HEK293 (cell line): ENCODE results near the gene CST9.

Experiments used
- CTCF ChIA-PET: fragments of 350-600 bp; formaldehyde crosslinking; extraction: SDS; loops from one replicate; lab custom pipeline; 2021; ENCODE audit warnings: antibody characterized with exemption; lab: Yijun Ruan, JAX
- POLR2A ChIA-PET: fragments of 300-600 bp; formaldehyde crosslinking; extraction: SDS; loops from one replicate; lab custom pipeline; 2020; ENCODE audit warnings: antibody characterized with exemption, inconsistent platforms; lab: Yijun Ruan, JAX
- H3K27ac ChIP-seq: fragments of 200-500 bp; sonication (Bioruptor generic); 2 replicates; pipeline ENCODE4 v1.5.1; 2014; ENCODE audit warnings: low read depth, low read length, control low read depth, inconsistent platforms; ENCODE audit errors: extremely low read depth
- H3K36me3 ChIP-seq, 2 experiments: fragments of 200-500 bp in 1 of 2; sonication (Bioruptor generic) in 1 of 2; 1 replicate in 1 of 2; 2 replicates in 1 of 2; pipeline ENCODE4 v1.5.1; 2014 to 2017; ENCODE audit warnings: inconsistent platforms in 2 of 2, low read length in 2 of 2; ENCODE audit not compliant: control insufficient read depth in 2 of 2, insufficient read depth in 1 of 2
- H3K4me1 ChIP-seq: fragments of 200-500 bp; sonication (Bioruptor generic); 2 replicates; pipeline ENCODE4 v1.5.1; 2014; ENCODE audit warnings: mild to moderate bottlenecking, low read length, inconsistent platforms; ENCODE audit not compliant: control insufficient read depth, insufficient read depth
- H3K4me3 ChIP-seq: 2 replicates; pipeline ENCODE4 v1.5.1; 2011; ENCODE audit warnings: low read depth, mild to moderate bottlenecking, control low read depth, low read length, moderate library complexity
- H3K9me3 ChIP-seq: fragments of 200-500 bp; sonication (Bioruptor generic); 2 replicates; pipeline ENCODE4 v1.5.1; 2014; ENCODE audit warnings: low read depth, low read length, inconsistent platforms; ENCODE audit not compliant: control insufficient read depth, insufficient read depth
- GFI1B ChIP-seq: fragments of 450-650 bp; formaldehyde crosslinking; IDR thresholded peaks from 2 replicates; pipeline ENCODE4 v1.5.1; 2016; ENCODE audit warnings: missing biosample characterization, missing genetic modification characterization
- GLIS1 ChIP-seq: fragments of 450-650 bp; formaldehyde crosslinking; IDR thresholded peaks from 2 replicates; pipeline ENCODE4 v1.5.1; 2016; ENCODE audit warnings: missing biosample characterization, missing genetic modification characterization
- HOXA7 ChIP-seq: sonication (generic); formaldehyde crosslinking; IDR thresholded peaks from 2 replicates; pipeline ENCODE4 v1.8.1; 2022; ENCODE audit warnings: missing genetic modification reagents, borderline replicate concordance
- KLF1 ChIP-seq: fragments of 450-650 bp; formaldehyde crosslinking; IDR thresholded peaks from 2 replicates; pipeline ENCODE4 v1.5.1; 2016; ENCODE audit warnings: missing biosample characterization, missing genetic modification characterization
- KLF10 ChIP-seq: fragments of 450-650 bp; IDR thresholded peaks from 2 replicates; pipeline ENCODE4 v1.5.1; 2018; ENCODE audit warnings: missing biosample characterization, mild to moderate bottlenecking, missing genetic modification characterization
- REPIN1 ChIP-seq: fragments of 450-650 bp; formaldehyde crosslinking; IDR thresholded peaks from 2 replicates; pipeline ENCODE4 v1.5.1; 2017; ENCODE audit warnings: missing biosample characterization, missing genetic modification characterization, low read depth
- SP7 ChIP-seq: fragments of 450-650 bp; formaldehyde crosslinking; IDR thresholded peaks from 2 replicates; pipeline ENCODE4 v1.5.1; 2016; ENCODE audit warnings: missing biosample characterization, missing genetic modification characterization
- ZBTB17 ChIP-seq: fragments of 450-650 bp; formaldehyde crosslinking; IDR thresholded peaks from 2 replicates; pipeline ENCODE4 v1.5.1; 2016; ENCODE audit warnings: missing biosample characterization, missing genetic modification characterization
- ZFP41 ChIP-seq: fragments of 450-650 bp; formaldehyde crosslinking; IDR thresholded peaks from 2 replicates; pipeline ENCODE4 v1.5.1; 2016; ENCODE audit warnings: missing biosample characterization, missing genetic modification characterization, borderline replicate concordance
- ZFP69B ChIP-seq: fragments of 450-650 bp; formaldehyde crosslinking; IDR thresholded peaks from 2 replicates; pipeline ENCODE4 v1.5.1; 2016; ENCODE audit warnings: missing biosample characterization, missing genetic modification characterization
- ZIC2 ChIP-seq: fragments of 450-650 bp; formaldehyde crosslinking; IDR thresholded peaks from 2 replicates; pipeline ENCODE4 v1.5.1; 2016; ENCODE audit warnings: missing biosample characterization, missing genetic modification characterization
- ZNF114 ChIP-seq: fragments of 450-650 bp; formaldehyde crosslinking; IDR thresholded peaks from 2 replicates; pipeline ENCODE4 v1.5.0; 2017; ENCODE audit warnings: missing biosample characterization, missing genetic modification characterization
- ZNF132 ChIP-seq: fragments of 450-650 bp; formaldehyde crosslinking; IDR thresholded peaks from 2 replicates; pipeline ENCODE4 v1.5.1; 2017; ENCODE audit warnings: missing biosample characterization, missing genetic modification characterization, borderline replicate concordance
- ZNF19 ChIP-seq: fragments of 450-650 bp; formaldehyde crosslinking; IDR thresholded peaks from 2 replicates; pipeline ENCODE4; 2016; ENCODE audit warnings: missing biosample characterization, missing genetic modification characterization, low read depth
- ZNF223 ChIP-seq: fragments of 450-650 bp; formaldehyde crosslinking; IDR thresholded peaks from 2 replicates; pipeline ENCODE4 v1.5.1; 2016; ENCODE audit warnings: missing biosample characterization, missing genetic modification characterization
- ZNF24 ChIP-seq: fragments of 450-650 bp; formaldehyde crosslinking; IDR thresholded peaks from 2 replicates; pipeline ENCODE4 v1.5.1; 2016; ENCODE audit warnings: missing biosample characterization, missing genetic modification characterization
- ZNF280C ChIP-seq: fragments of 450-650 bp; formaldehyde crosslinking; IDR thresholded peaks from 2 replicates; pipeline ENCODE4 v1.5.1; 2016; ENCODE audit warnings: missing biosample characterization, missing genetic modification characterization
- ZNF366 ChIP-seq: fragments of 450-650 bp; formaldehyde crosslinking; conservative IDR thresholded peaks from 2 replicates; pipeline ENCODE4 v1.5.1; 2016; ENCODE audit warnings: missing biosample characterization, missing genetic modification characterization
- ZNF423 ChIP-seq: fragments of 450-650 bp; formaldehyde crosslinking; IDR thresholded peaks from 2 replicates; pipeline ENCODE4 v1.5.1; 2016; ENCODE audit warnings: missing biosample characterization, missing genetic modification characterization
- ZNF501 ChIP-seq: fragments of 450-650 bp; formaldehyde crosslinking; IDR thresholded peaks from 2 replicates; pipeline ENCODE4 v1.5.1; 2016; ENCODE audit warnings: missing biosample characterization, missing genetic modification characterization
- ZNF548 ChIP-seq: fragments of 450-650 bp; formaldehyde crosslinking; IDR thresholded peaks from 2 replicates; pipeline ENCODE4 v1.5.1; 2016; ENCODE audit warnings: missing biosample characterization, missing genetic modification characterization
- ZNF561 ChIP-seq: fragments of 450-650 bp; IDR thresholded peaks from 2 replicates; pipeline ENCODE4 v1.5.1; 2018; ENCODE audit warnings: missing biosample characterization, missing genetic modification characterization, borderline replicate concordance
- ZNF610 ChIP-seq: fragments of 450-650 bp; formaldehyde crosslinking; IDR thresholded peaks from 2 replicates; pipeline ENCODE4 v1.5.1; 2016; ENCODE audit warnings: missing biosample characterization, missing genetic modification characterization, borderline replicate concordance
- ZNF629 ChIP-seq: fragments of 450-650 bp; formaldehyde crosslinking; IDR thresholded peaks from 2 replicates; pipeline ENCODE4 v1.5.1; 2017; ENCODE audit warnings: missing biosample characterization, missing genetic modification characterization
- ZNF664 ChIP-seq: fragments of 450-650 bp; formaldehyde crosslinking; IDR thresholded peaks from 2 replicates; pipeline ENCODE4 v1.5.1; 2016; ENCODE audit warnings: missing biosample characterization, missing genetic modification characterization
- ZNF677 ChIP-seq: fragments of 450-650 bp; IDR thresholded peaks from 2 replicates; pipeline ENCODE4 v1.5.0; 2018; ENCODE audit warnings: missing biosample characterization, mild to moderate bottlenecking, missing genetic modification characterization, moderate library complexity
- ZNF707 ChIP-seq: fragments of 450-650 bp; formaldehyde crosslinking; IDR thresholded peaks from 2 replicates; pipeline ENCODE4 v1.5.1; 2016; ENCODE audit warnings: missing biosample characterization, missing genetic modification characterization
- ZNF785 ChIP-seq: fragments of 450-650 bp; formaldehyde crosslinking; IDR thresholded peaks from 2 replicates; pipeline ENCODE4 v1.5.1; 2016; ENCODE audit warnings: missing biosample characterization, missing genetic modification characterization
- ZNF791 ChIP-seq: fragments of 450-650 bp; formaldehyde crosslinking; IDR thresholded peaks from 2 replicates; pipeline ENCODE4 v1.5.1; 2016; ENCODE audit warnings: missing biosample characterization, missing genetic modification characterization
- ZNF792 ChIP-seq: fragments of 450-650 bp; formaldehyde crosslinking; IDR thresholded peaks from 2 replicates; pipeline ENCODE4 v1.5.1; 2016; ENCODE audit warnings: missing biosample characterization, missing genetic modification characterization

CST9 gene

GRCh38 chr20:23628402-23629016 lies 22.8 kb upstream of the CST9 start (continued):
- TF ChIP-seq ZNF610 (no peak), ZNF366 (tag by site-specific recombination) (no peak)

GRCh38 chr20:23627501-23627900 lies 21.8 kb upstream of the CST9 start:
- H3K9me3 ChIP-seq, result no peaks in the 10 kb centered on the region
- no peak for TF ChIP-seq ZFP41 (tag by site-specific recombination)
- TF ChIP-seq ZFP69B, result no peak
- no peak for TF ChIP-seq ZNF548 (tag by site-specific recombination)
- no peak for TF ChIP-seq ZNF423 (tag by site-specific recombination)
- no peak for TF ChIP-seq ZNF19 (tag by site-specific recombination)
- TF ChIP-seq ZNF561 (tag by site-specific recombination), result no peak
- no peak for TF ChIP-seq ZNF280C
- TF ChIP-seq REPIN1 (tag by site-specific recombination), result no peak
- TF ChIP-seq ZNF792 (tag by site-specific recombination), result no peak
- TF ChIP-seq KLF10 (tag by site-specific recombination), result no peak
- no peak for TF ChIP-seq ZBTB17 (tag by site-specific recombination)
- POLR2A ChIA-PET, result no interaction called here
- H3K36me3 ChIP-seq, result peaks cover 0 to 4% of the 10 kb centered on the region in 2 experiments; a peak in 1 of 3 replicates
- no peak overlapping the region for H3K27ac ChIP-seq
- H3K4me3 ChIP-seq, result no peak overlapping the region
- CTCF ChIA-PET, result no interaction called here
- no peaks in the 10 kb centered on the region for H3K4me1 ChIP-seq

- H3K4me3 ChIP-seq, result no peak overlapping the region
- H3K27ac ChIP-seq, result no peak overlapping the region
- no peaks in the 10 kb centered on the region for H3K4me1 ChIP-seq
- H3K36me3 ChIP-seq, result no peaks in the 10 kb centered on the region
- ChIA-PET POLR2A (no interaction called here), CTCF (no interaction called here)
- TF ChIP-seq ZNF707 (tag by site-specific recombination), result no peak
- no peak for TF ChIP-seq ZNF501 (tag by site-specific recombination)
- peak; percentile 43; the same call in 1 of the 2 replicates for TF ChIP-seq KLF1 (tag by site-specific recombination)
- H3K9me3 ChIP-seq, result no peaks in the 10 kb centered on the region
Observed at GRCh38 chr20:23626040-23626620, 20.4 kb upstream of the CST9 start.

- H3K36me3 ChIP-seq, result no peaks in the 10 kb centered on the region
- ChIA-PET POLR2A (no interaction called here), CTCF (no interaction called here)
- no peak overlapping the region for H3K4me3 ChIP-seq
- no peak for TF ChIP-seq ZNF664 (tag by site-specific recombination)
- TF ChIP-seq HOXA7 (CRISPR knock-in tag), result no peak
- no peak for TF ChIP-seq ZNF629 (tag by site-specific recombination)
- no peak for TF ChIP-seq ZNF132 (tag by site-specific recombination)
- TF ChIP-seq ZNF24 (tag by site-specific recombination), result no peak
- TF ChIP-seq SP7 (tag by site-specific recombination), result no peak
- no peak for TF ChIP-seq GLIS1
- no peak for TF ChIP-seq ZNF114 (tag by site-specific recombination)
- TF ChIP-seq ZNF677 (tag by site-specific recombination), result no peak
- TF ChIP-seq ZNF785 (tag by site-specific recombination), result no peak
- TF ChIP-seq REPIN1 (tag by site-specific recombination), result no peak
- TF ChIP-seq ZNF19 (tag by site-specific recombination), result no peak
- TF ChIP-seq ZNF223, result no peak
- TF ChIP-seq ZNF791 (tag by site-specific recombination), result no peak
- TF ChIP-seq GFI1B (tag by site-specific recombination), result no peak
- TF ChIP-seq ZIC2, result no peak
- H3K9me3 ChIP-seq, result no peaks in the 10 kb centered on the region
- H3K27ac ChIP-seq, result no peak overlapping the region
- no peaks in the 10 kb centered on the region for H3K4me1 ChIP-seq
Observed at GRCh38 chr20:23625236-23625964, 19.7 kb upstream of the CST9 start.
